K562 (cell line): ENCODE results near the gene ZSCAN2. TPM values are rescaled to one million over a fixed set of nuclear protein-coding genes. Genes with fewer than 3 reads are reported as not detected.

ENCODE experiments used
- ATAC-seq: fragments of 200-7000 bp; cut with Tn5 transposase; 3 replicates; pipeline ENCODE4 v1.9.1; 2020; ENCODE audit warnings: moderate library complexity
- BruUV-seq: library from RNA; stranded (reverse); fragments of 400-500 nt; replicated peaks from 2 replicates; lab custom pipeline; 2021; lab: Mats Ljungman, UMichigan
- CTCF ChIA-PET: fragments of 300-600 bp; formaldehyde crosslinking; extraction: SDS; loops from one replicate; lab custom pipeline; 2021; ENCODE audit warnings: low intra/inter-chr PET ratio; lab: Yijun Ruan, JAX
- POLR2A ChIA-PET: fragments of 300-600, 350-650 bp; sonication (Branson Sonifier 250); formaldehyde crosslinking; extraction: SDS; loops from one replicate; lab custom pipeline; 2021; ENCODE audit warnings: antibody characterized with exemption, inconsistent platforms; lab: Yijun Ruan, JAX
- DNase-seq, 4 experiments: peaks; one replicate each; pipeline versions ENCODE4 v3.0.0 to v3.0.0-alpha.2; 2011 to 2018; ENCODE audit warnings: low spot score in 3 of 4, mixed read lengths in 3 of 4; ENCODE audit errors: extremely low read depth in 1 of 4
- FAIRE-seq: peaks from 2 replicates; lab custom pipeline; 2011; peaks lifted over from hg19 to GRCh38; lab: Jason Lieb, UNC
- H2AFZ ChIP-seq: 2 replicates; pipeline ENCODE4 v1.6.0; 2011; ENCODE audit warnings: low read depth, low read length, control low read depth, inconsistent platforms
- H3K27ac ChIP-seq: fragments of 200-600 bp; 3 replicates; pipeline ENCODE4 v1.8.0; 2011; ENCODE audit warnings: low read depth, mild to moderate bottlenecking, control low read depth, inconsistent platforms, low read length, moderate library complexity, mixed read lengths; ENCODE audit errors: extremely low read depth
- H3K27me3 ChIP-seq, 2 experiments: fragments of 300-600 bp in 1 of 2; 2 replicates in 1 of 2; 3 replicates in 1 of 2; pipeline versions ENCODE4 v1.6.0 to v1.8.0; 2011; ENCODE audit warnings: inconsistent platforms in 2 of 2, low read length in 2 of 2, mild to moderate bottlenecking in 1 of 2, mixed read lengths in 1 of 2, moderate library complexity in 1 of 2; ENCODE audit not compliant: control insufficient read depth in 2 of 2, insufficient read depth in 2 of 2
- H3K36me3 ChIP-seq: fragments of 300-600 bp; 3 replicates; pipeline ENCODE4 v1.8.0; 2011; ENCODE audit warnings: mild to moderate bottlenecking, low read length, inconsistent platforms; ENCODE audit not compliant: control insufficient read depth, insufficient read depth
- H3K4me1 ChIP-seq, 2 experiments: fragments of 200-600 bp in 1 of 2; replicated peaks in 1 of 2; 2 replicates in 1 of 2; 3 replicates in 1 of 2; pipeline versions ENCODE4 v1.5.1 to v1.8.0; 2011; ENCODE audit warnings: inconsistent platforms in 2 of 2, low read length in 2 of 2, mild to moderate bottlenecking in 1 of 2, mixed read lengths in 1 of 2, moderate library complexity in 1 of 2; ENCODE audit not compliant: control insufficient read depth in 2 of 2, insufficient read depth in 2 of 2
- H3K4me2 ChIP-seq: 2 replicates; pipeline ENCODE4 v1.6.1; 2011; ENCODE audit warnings: low read length, control low read depth, inconsistent platforms, mixed read lengths; ENCODE audit not compliant: insufficient read depth
- H3K4me3 ChIP-seq: fragments of 200-600 bp; sonication (generic), shearing (Covaris generic); 2 replicates; pipeline ENCODE4 v1.5.1; 2016; ENCODE audit warnings: control low read depth, inconsistent platforms
- H3K79me2 ChIP-seq: fragments of 200-600 bp; 3 replicates; pipeline ENCODE4 v1.8.0; 2011; ENCODE audit warnings: low read length, inconsistent platforms; ENCODE audit not compliant: control insufficient read depth, insufficient read depth
- H3K9ac ChIP-seq, 2 experiments: 2 replicates each; pipeline versions ENCODE4 v1.6.0 to v1.6.1; 2011; ENCODE audit warnings: low read depth in 2 of 2, low read length in 2 of 2, control low read depth in 1 of 2, inconsistent platforms in 1 of 2, mild to moderate bottlenecking in 1 of 2, mixed read lengths in 1 of 2; ENCODE audit not compliant: insufficient read depth in 1 of 2
- H3K9me1 ChIP-seq: one replicate; pipeline ENCODE4 v1.6.0; 2011; ENCODE audit warnings: inconsistent platforms, mild to moderate bottlenecking, low read length, moderate library complexity; ENCODE audit not compliant: control insufficient read depth, insufficient read depth
- H3K9me3 ChIP-seq: replicated peaks from 2 replicates; pipeline ENCODE4 v1.5.1; 2011; ENCODE audit warnings: low read depth, low read length, inconsistent platforms; ENCODE audit not compliant: control insufficient read depth, insufficient read depth
- H4K20me1 ChIP-seq: replicated peaks from 2 replicates; pipeline ENCODE4 v1.6.1; 2011; ENCODE audit warnings: low read length, inconsistent platforms, mixed read lengths; ENCODE audit not compliant: control insufficient read depth, insufficient read depth
- CLOCK ChIP-seq: fragments of 250-450 bp; sonication (Bioruptor Pico); IDR thresholded peaks from 2 replicates; pipeline ENCODE4 v1.4.0; 2020; ENCODE audit warnings: mild to moderate bottlenecking, moderate library complexity, borderline replicate concordance
- ZNF311 ChIP-seq: fragments of 250-450 bp; sonication (Bioruptor Pico); IDR thresholded peaks from 2 replicates; pipeline ENCODE4 v1.4.0; 2020; ENCODE audit warnings: mild to moderate bottlenecking, moderate library complexity
- WGBS: fragments of 100-300 bp; shearing (Covaris generic); methylation state at CpG from one replicate; pipeline ENCODE4 v1.1.6; 2016; ENCODE audit warnings: low coverage, mixed read lengths; ENCODE audit not compliant: insufficient coverage; ENCODE audit errors: missing lambda C conversion rate; 5-methylcytosine and 5-hydroxymethylcytosine counted together
- in situ Hi-C: fragments of 300-500 bp; cut with MboI; formaldehyde crosslinking; loops from 4 replicates; pipeline ENCODE4 v1.15.0; 2018; ENCODE audit warnings: inconsistent platforms, mixed read lengths
- intact Hi-C: fragments of 100-400 bp; cut with micrococcal nuclease; formaldehyde crosslinking; loops from 2 replicates; pipeline ENCODE4 v1.14.2; 2022
- polyA plus RNA-seq, 8 experiments: library from polyadenylated mRNA; depleted of rRNA in 4 of 8; stranded (reverse) in 5 of 8; unstranded in 3 of 8; fragments of >200 nt; fragmentation: Nextera tagmentation in 2 of 8; fragmentation: Illumina TruSeq in 1 of 8; extraction: Ambion mirVana in 2 of 8; extraction: Trizol in 1 of 8; gene quantifications; 2 replicates each; pipeline versions ENCODE4 v1.2.1 to v1.2.3, GENCODE V29; 2011 to 2014; ENCODE audit warnings: inconsistent platforms in 1 of 8, missing spikeins in 1 of 8
- total RNA-seq, 7 experiments: library from RNA; depleted of rRNA in 6 of 7; stranded (reverse); fragments of >200 nt in 6 of 7; fragmentation: Illumina TruSeq in 2 of 7; extraction: Trizol in 2 of 7; gene quantifications; 2 replicates each; pipeline versions ENCODE4 v1.2.1 to v1.2.3, GENCODE V29; 2011 to 2021; ENCODE audit warnings: low replicate concordance in 1 of 7

Gene ZSCAN2
- total and polyA plus RNA-seq, 9 of the 15 experiments (the other 6 are each of a cell fraction or from before 2014, with no cell fraction given): 1.7 to 14.2 (median 6.6) TPM

- peak; percentile 27; the same call in 2 of the 3 replicates for ATAC-seq
- intact Hi-C loops: no loop called here
- Histone ChIP-seq H3K4me2 (no peak overlapping the region), H3K36me3 (peaks cover 21% of the 10 kb centered on the region; the same call in 2 of the 3 replicates), H3K9me3 (peaks cover 28% of the 10 kb centered on the region), H2AFZ (peak overlapping the region; percentile 47; the same call in 1 of the 2 replicates), H3K27ac (no peak overlapping the region), H4K20me1 (no peaks in the 10 kb centered on the region), H3K9ac (no peak overlapping the region), H3K27me3 (no peaks in the 10 kb centered on the region), H3K79me2 (no peaks in the 10 kb centered on the region), H3K4me3 (no peak overlapping the region), H3K9me1 (no peaks in the 10 kb centered on the region), H3K4me1 (peaks cover 4 to 8% of the 10 kb centered on the region in 2 experiments; a peak in 4 of 5 replicates)
- no peak for DNase-seq
- in situ Hi-C loops: no loop called here
- CTCF ChIA-PET: no interaction called here
- WGBS: 82% methylated on average over 7 of the region's 7 CpGs
- POLR2A ChIA-PET: interaction anchor here (0.6 kb wide), 1 partner anchor 30 kb away, joined by 3 read pairs; the partner anchor contains the start of gene WDR73
- FAIRE-seq: no peak
- no TSS peak for BruUV-seq
- TF ChIP-seq ZNF311 (CRISPR knock-in tag) (no peak), CLOCK (CRISPR knock-in tag) (no peak)
Observed at GRCh38 chr15:84624359-84624758, 23.6 kb downstream of the ZSCAN2 start.
